Calu3 (cell line): ENCODE results near the gene EEF2KMT. TPM values are rescaled to one million over a fixed set of nuclear protein-coding genes. Genes with fewer than 3 reads are reported as not detected.

Experiments
- BruUV-seq: library from RNA; stranded (reverse); fragments of 400-500 nt; replicated peaks from 2 replicates; lab custom pipeline; 2021; lab: Mats Ljungman, UMichigan
- CTCF ChIA-PET: fragments of 300-600 bp; sonication (Branson Sonifier 250); formaldehyde crosslinking; loops from one replicate; lab custom pipeline; 2022; ENCODE audit warnings: antibody characterized with exemption; lab: Charles Lee
- DNase-seq: peaks from one replicate; pipeline ENCODE4 v3.0.0; 2022
- H3K27ac Mint-ChIP-seq: one replicate; pipeline ENCODE4 v1.8.0; 2022; ENCODE audit warnings: mixed read lengths; ENCODE audit not compliant: unreplicated experiment
- H3K27me3 Mint-ChIP-seq: one replicate; pipeline ENCODE4 v1.8.0; 2022; ENCODE audit warnings: mixed read lengths; ENCODE audit not compliant: unreplicated experiment
- H3K36me3 Mint-ChIP-seq: one replicate; pipeline ENCODE4 v1.8.0; 2022; ENCODE audit warnings: mild to moderate bottlenecking, moderate library complexity, mixed read lengths; ENCODE audit not compliant: insufficient read depth, unreplicated experiment
- H3K4me1 Mint-ChIP-seq: one replicate; pipeline ENCODE4 v1.8.0; 2022; ENCODE audit warnings: mild to moderate bottlenecking, low read depth, mixed read lengths; ENCODE audit not compliant: unreplicated experiment
- H3K4me3 Mint-ChIP-seq: one replicate; pipeline ENCODE4 v1.8.0; 2022; ENCODE audit warnings: mild to moderate bottlenecking, low read depth, moderate library complexity, mixed read lengths; ENCODE audit not compliant: unreplicated experiment
- H3K9me3 Mint-ChIP-seq: one replicate; pipeline ENCODE4 v1.8.0; 2022; ENCODE audit warnings: low read depth, mixed read lengths; ENCODE audit not compliant: unreplicated experiment
- CTCF ChIP-seq: fragments of 200-600 bp; IDR thresholded peaks from one replicate; pipeline ENCODE4 v1.8.0; 2022; ENCODE audit warnings: antibody characterized with exemption; ENCODE audit not compliant: unreplicated experiment
- intact Hi-C: fragments of 100-400 bp; cut with micrococcal nuclease; formaldehyde crosslinking; loops from one replicate; pipeline ENCODE4 v1.10.0; 2022; ENCODE audit not compliant: unreplicated experiment
- total RNA-seq: library from RNA; stranded (reverse); gene quantifications from 2 replicates; pipeline ENCODE4 v1.2.3, GENCODE V29; 2022

The EEF2KMT gene
- total RNA-seq, 1 experiment from 2014 or later: 25.6 TPM

GRCh38 chr16:5044011-5044540, 53.5 kb downstream of the EEF2KMT start:
- Mint-ChIP-seq H3K4me1 (no peaks in the 10 kb centered on the region), H3K27ac (no peak overlapping the region), H3K36me3 (no peaks in the 10 kb centered on the region), H3K27me3 (peaks cover 94% of the 10 kb centered on the region), H3K9me3 (no peaks in the 10 kb centered on the region), H3K4me3 (no peak overlapping the region)
- no TSS peak for BruUV-seq
- CTCF ChIA-PET: no interaction called here
- DNase-seq: no peak
- intact Hi-C loops: no loop called here
- TF ChIP-seq CTCF: no peak

- Mint-ChIP-seq H3K4me1 (no peaks in the 10 kb centered on the region), H3K4me3 (no peak overlapping the region), H3K27me3 (peaks cover 94% of the 10 kb centered on the region), H3K27ac (no peak overlapping the region), H3K36me3 (no peaks in the 10 kb centered on the region), H3K9me3 (no peaks in the 10 kb centered on the region)
- BruUV-seq: no TSS peak
- intact Hi-C loops: no loop called here
- CTCF ChIA-PET: interaction anchor here (0.6 to 1.0 kb wide), 2 partner anchors 8 to 457 kb away, joined by 3 to 4 read pairs; no protein-coding TSS in a partner anchor
- no peak for DNase-seq
- TF ChIP-seq CTCF: no peak
Observed at GRCh38 chr16:5042574-5043171, 54.9 kb downstream of the EEF2KMT start.

- no peak for DNase-seq
- Mint-ChIP-seq H3K4me3 (no peak overlapping the region), H3K27me3 (peaks cover 93% of the 10 kb centered on the region), H3K27ac (no peak overlapping the region), H3K4me1 (no peaks in the 10 kb centered on the region), H3K9me3 (no peaks in the 10 kb centered on the region), H3K36me3 (no peaks in the 10 kb centered on the region)
- intact Hi-C loops: no loop called here
- no TSS peak for BruUV-seq
- no peak for TF ChIP-seq CTCF
- CTCF ChIA-PET: interaction anchor here (0.6 to 1.0 kb wide), 2 partner anchors 9 to 181 kb away, joined by 4 to 6 read pairs; no protein-coding TSS in a partner anchor
Observed at GRCh38 chr16:5041600-5042133, 55.9 kb downstream of the EEF2KMT start.

- no TSS peak for BruUV-seq
- intact Hi-C loops: no loop called here
- H3K27ac Mint-ChIP-seq: no peak overlapping the region
- no peaks in the 10 kb centered on the region for H3K36me3 Mint-ChIP-seq
- TF ChIP-seq CTCF: no peak
- peaks cover 2% of the 10 kb centered on the region for H3K4me1 Mint-ChIP-seq
- DNase-seq: no peak
- no peak overlapping the region for H3K4me3 Mint-ChIP-seq
- no peaks in the 10 kb centered on the region for H3K9me3 Mint-ChIP-seq
- peaks cover 93% of the 10 kb centered on the region for H3K27me3 Mint-ChIP-seq
- CTCF ChIA-PET: no interaction called here
Observed at GRCh38 chr16:5040451-5040850, 57.1 kb downstream of the EEF2KMT start.
